BE2C (cell line): ENCODE results near the gene MND1.

Source experiments
- DNase-seq: peaks from one replicate; pipeline ENCODE4 v3.0.0-alpha.2; 2020
- H3K27me3 ChIP-seq: fragments of 250-450 bp; sonication (Bioruptor Pico); 2 replicates; pipeline ENCODE4 v1.5.1; 2020; ENCODE audit warnings: mild to moderate bottlenecking
- H3K36me3 ChIP-seq: fragments of 250-450 bp; sonication (Bioruptor Pico); 2 replicates; pipeline ENCODE4 v1.5.1; 2020; ENCODE audit warnings: mild to moderate bottlenecking
- H3K4me1 ChIP-seq: fragments of 250-450 bp; sonication (Bioruptor Pico); 2 replicates; pipeline ENCODE4 v1.5.1; 2020
- H3K4me3 ChIP-seq: 2 replicates; pipeline ENCODE4 v1.5.1; 2011; ENCODE audit warnings: low read depth, low read length
- H3K9me3 ChIP-seq: fragments of 250-450 bp; sonication (Bioruptor Pico); 2 replicates; pipeline ENCODE4 v1.5.1; 2020
- CTCF ChIP-seq: IDR thresholded peaks from 2 replicates; pipeline ENCODE4 v1.5.1; 2012; ENCODE audit warnings: mild to moderate bottlenecking, low read depth, low read length

Gene MND1

DNA sequence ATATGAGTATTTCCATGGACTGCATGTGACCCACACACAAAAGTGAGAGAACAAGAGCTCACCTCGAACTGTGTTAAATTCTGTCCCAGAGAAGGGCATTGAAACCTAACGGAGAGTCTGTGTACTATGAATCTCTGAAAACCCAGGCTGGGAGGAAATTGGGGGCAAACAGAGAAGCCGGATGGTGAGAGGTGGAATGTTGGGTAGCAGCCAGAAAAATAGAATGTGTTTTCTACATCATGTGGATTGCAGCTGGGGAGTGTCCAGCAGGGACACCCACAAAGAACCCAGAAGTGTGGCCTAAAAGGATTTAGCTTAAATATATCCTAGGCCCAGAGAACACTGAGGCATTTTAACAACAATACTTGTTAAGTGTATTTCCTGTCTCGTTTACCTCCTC, 38.6 kb downstream of the MND1 start:
- DNase-seq = no peak
- no peaks in the 10 kb centered on the region for H3K4me1 ChIP-seq
- H3K27me3 ChIP-seq = no peaks in the 10 kb centered on the region
- no peaks in the 10 kb centered on the region for H3K9me3 ChIP-seq
- no peak overlapping the region for H3K4me3 ChIP-seq
- TF ChIP-seq CTCF = no peak
- H3K36me3 ChIP-seq = no peaks in the 10 kb centered on the region

GRCh38 chr4:153384160-153384559, 39.7 kb downstream of the MND1 start:
- Histone ChIP-seq H3K4me1 (no peaks in the 10 kb centered on the region), H3K36me3 (no peaks in the 10 kb centered on the region), H3K9me3 (no peaks in the 10 kb centered on the region), H3K4me3 (no peak overlapping the region), H3K27me3 (no peaks in the 10 kb centered on the region)
- TF ChIP-seq CTCF = no peak
- no peak for DNase-seq

DNA sequence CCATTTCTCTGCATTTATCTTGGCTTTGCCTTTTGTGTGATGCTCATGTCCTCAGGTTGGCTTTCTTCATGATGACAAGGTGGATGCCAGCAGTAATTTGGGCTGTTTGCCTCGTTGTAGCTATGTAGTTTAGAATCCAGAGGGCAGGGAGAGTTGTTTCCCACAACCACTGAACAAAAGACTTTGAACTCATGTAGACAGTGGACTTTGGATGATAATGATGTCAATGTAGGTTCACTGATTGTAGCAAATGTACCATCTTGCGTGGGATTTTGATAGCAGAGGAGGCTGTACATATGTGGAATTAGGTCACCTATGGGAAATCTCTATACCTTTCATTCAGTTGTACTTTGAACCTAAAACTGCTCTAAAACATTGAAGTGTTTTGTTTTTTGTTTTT, 41.3 kb downstream of the MND1 start:
- Histone ChIP-seq H3K9me3 (no peaks in the 10 kb centered on the region), H3K27me3 (no peaks in the 10 kb centered on the region), H3K4me1 (no peaks in the 10 kb centered on the region), H3K4me3 (no peak overlapping the region), H3K36me3 (no peaks in the 10 kb centered on the region)
- no peak for DNase-seq
- no peak for TF ChIP-seq CTCF

DNA sequence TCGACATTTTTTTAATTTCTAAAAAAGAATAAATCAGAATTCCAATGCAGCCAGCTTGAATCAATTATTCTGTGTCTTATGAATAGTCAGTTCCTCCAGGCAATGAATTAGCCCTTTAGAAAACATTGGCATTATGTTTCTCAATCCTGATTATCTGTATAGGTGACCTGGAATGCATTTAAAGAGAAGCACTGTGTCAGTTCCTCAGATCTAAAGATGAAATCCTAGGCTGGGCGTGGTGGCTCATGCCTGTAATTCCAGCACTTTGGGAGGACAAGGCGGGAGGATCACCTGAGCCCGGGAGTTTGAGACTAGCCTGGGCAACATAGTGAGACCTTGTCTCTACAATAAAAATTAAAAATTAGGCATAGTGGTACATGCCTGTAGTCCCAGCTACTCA, 43.5 kb downstream of the MND1 start:
- no peaks in the 10 kb centered on the region for H3K4me1 ChIP-seq
- no peak for TF ChIP-seq CTCF
- no peaks in the 10 kb centered on the region for H3K36me3 ChIP-seq
- no peaks in the 10 kb centered on the region for H3K27me3 ChIP-seq
- no peak overlapping the region for H3K4me3 ChIP-seq
- no peaks in the 10 kb centered on the region for H3K9me3 ChIP-seq
- no peak for DNase-seq

GRCh38 chr4:153393397-153393796, 48.9 kb downstream of the MND1 start:
- H3K36me3 ChIP-seq = no peaks in the 10 kb centered on the region; the same call in 1 of the 2 replicates
- no peak for DNase-seq
- no peaks in the 10 kb centered on the region for H3K4me1 ChIP-seq
- no peaks in the 10 kb centered on the region for H3K27me3 ChIP-seq
- no peaks in the 10 kb centered on the region for H3K9me3 ChIP-seq
- no peak for TF ChIP-seq CTCF
- H3K4me3 ChIP-seq = no peak overlapping the region

- no peaks in the 10 kb centered on the region for H3K4me1 ChIP-seq
- H3K36me3 ChIP-seq = no peaks in the 10 kb centered on the region; the same call in 1 of the 2 replicates
- no peak for DNase-seq
- H3K4me3 ChIP-seq = no peak overlapping the region
- H3K9me3 ChIP-seq = no peaks in the 10 kb centered on the region
- no peaks in the 10 kb centered on the region for H3K27me3 ChIP-seq
- TF ChIP-seq CTCF = no peak
Measured at GRCh38 chr4:153394945-153395344, 50.5 kb downstream of the MND1 start.
